Measurements from ENCODE around the gene EPS8L2. TPM values are rescaled to one million over a fixed set of nuclear protein-coding genes. Genes with fewer than 3 reads are reported as not detected.

Gene EPS8L2
- total and polyA plus RNA-seq, 9 of the 15 experiments (the other 6 are each of a cell fraction or from before 2014, with no cell fraction given): 0.75 to 17.0 (median 3.7) TPM

GRCh38 chr11:694563-695287 lies 11.3 kb upstream of the EPS8L2 start, which contains the start of gene DEAF1 (continued):
- TF ChIP-seq USF2 (CRISPR knock-in tag; IDR thresholded peaks at IDR 0.05) (peak; percentile 68), ZNF347 (CRISPR knock-in tag; IDR thresholded peaks at IDR 0.05; ENCODE audit: low read depth) (no peak), BRF1 (IDR thresholded peaks at IDR 0.05; ENCODE audit: borderline replicate concordance, extremely low read depth, insufficient read length) (no peak), ZNF609 (CRISPR knock-in tag; IDR thresholded peaks at IDR 0.05; ENCODE audit: borderline replicate concordance) (no peak), CBFA2T2 (conservative IDR thresholded peaks at IDR 0.05) (no peak), ZNF253 (CRISPR knock-in tag; conservative IDR thresholded peaks at IDR 0.05) (no peak)
